GM21447 (cell line): ENCODE measurements around the gene UAP1L1.
"Not testable (repeated sequence)": the region's sequence is repeated elsewhere in the genome, so short reads cannot be mapped to it uniquely, and the experiment has no call there.

Experiments used
- ATAC-seq: cut with Tn5 transposase; IDR thresholded peaks from one replicate; pipeline ENCODE4 v1.9.1; 2021; ENCODE audit not compliant: unreplicated experiment

UAP1L1 gene

GRCh38 chr9:137112564-137113384 is 35.5 kb downstream of the UAP1L1 start:
- ATAC-seq = no peak

DNA sequence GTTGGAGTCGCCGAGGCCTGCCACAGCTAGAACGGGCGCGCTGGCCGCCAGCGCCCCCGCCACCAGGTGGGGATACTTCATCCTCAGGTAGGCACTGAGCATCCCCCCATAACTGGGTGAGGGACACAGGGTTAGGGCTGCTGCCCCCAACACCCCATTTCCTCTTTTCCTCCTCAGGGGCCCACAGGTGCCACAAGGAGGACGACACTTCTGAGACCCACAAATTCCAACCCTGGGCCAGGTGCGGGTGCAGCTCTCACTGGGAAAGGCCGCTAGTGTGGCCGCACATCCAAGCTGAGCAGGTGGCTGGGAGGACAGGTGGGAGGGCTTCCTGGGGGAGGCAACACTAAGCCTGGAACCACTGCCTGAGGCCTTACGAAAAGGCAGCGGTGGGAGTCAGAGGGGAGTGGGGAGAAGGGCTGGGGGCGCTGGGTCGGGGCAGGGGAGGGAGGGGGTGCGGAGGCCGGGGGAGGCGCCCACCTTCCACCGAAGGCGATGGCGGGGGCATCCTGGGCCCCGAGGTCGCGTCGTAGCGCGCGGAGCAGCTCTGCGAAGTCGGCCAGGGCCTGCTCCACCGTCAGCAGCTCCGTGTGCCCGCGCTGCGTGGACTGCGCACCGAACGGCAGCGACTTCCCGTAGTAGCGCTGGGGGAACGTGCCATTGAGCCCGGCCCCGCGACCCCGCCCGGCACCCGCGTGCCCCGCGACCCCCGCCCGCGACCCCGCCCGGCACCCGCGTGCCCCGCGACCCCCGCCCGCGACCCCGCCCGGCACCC is 36.3 kb downstream of the UAP1L1 start:
- ATAC-seq = no peak

DNA sequence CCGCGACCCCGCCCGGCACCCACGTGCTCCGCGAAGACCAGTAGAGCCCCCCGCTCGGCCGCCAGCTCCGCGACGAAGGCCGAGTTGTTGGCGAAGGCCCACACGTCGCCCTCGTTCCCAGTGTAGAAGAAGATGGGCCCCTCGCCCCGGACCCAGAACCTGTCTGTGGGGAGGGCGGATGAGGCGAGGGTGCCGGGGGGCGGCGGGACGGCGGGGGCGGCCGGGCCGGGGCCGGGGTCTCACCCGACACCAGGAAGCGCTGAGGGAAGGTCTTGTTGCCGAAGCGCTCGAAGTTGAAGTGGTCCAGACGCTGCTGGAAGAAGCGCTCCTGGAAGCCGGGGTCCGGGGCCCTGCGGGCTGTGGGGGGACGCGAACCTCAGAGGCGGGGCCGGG is 36.9 kb downstream of the UAP1L1 start:
- no peak for ATAC-seq

DNA sequence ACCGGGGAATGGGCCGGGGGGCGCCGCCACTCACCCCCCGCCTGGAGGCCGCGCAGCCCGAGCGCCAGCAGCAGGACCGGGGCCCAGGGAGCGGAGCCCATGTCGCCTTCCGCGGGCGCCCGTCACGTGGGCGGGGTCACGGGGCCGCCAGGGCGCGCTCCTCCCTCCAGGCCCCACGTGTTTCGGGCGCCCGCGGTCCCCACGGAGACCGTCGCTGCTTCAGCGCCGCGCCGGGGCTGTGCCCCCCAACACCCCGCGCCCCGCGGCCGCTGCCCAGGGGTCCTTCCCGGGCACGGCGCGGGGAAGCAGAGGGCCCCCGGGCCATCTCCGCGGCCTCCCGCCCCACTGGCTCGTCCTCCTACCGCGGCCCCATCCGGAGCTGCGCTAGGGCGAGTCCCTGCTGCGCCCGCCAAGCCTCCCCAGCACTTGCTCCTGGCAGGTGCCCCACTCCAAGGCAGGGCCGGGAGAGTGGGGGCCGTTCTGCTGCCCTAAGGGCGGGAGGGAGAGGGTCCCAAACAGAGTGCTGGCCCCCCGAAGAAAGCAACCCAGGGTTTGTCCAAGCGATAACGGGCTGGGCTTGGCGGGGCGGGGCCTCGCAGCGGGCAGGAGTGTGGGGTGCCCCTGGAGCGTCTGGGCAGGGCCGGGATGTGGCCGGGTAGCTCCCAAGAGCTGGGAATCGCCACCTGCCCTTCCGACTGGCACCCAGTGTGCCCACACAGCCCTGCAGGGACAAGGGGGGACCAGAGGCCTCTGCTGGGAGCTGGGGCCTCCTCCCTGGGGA is 37.5 kb downstream of the UAP1L1 start, which contains the start of gene DPP7:
Gene DPP7 (minus strand): TSS at position 121 of the 781 bp plus-strand sequence. CDS start 20 bp downstream, at position 101.
- ATAC-seq = peak; percentile 56

DNA sequence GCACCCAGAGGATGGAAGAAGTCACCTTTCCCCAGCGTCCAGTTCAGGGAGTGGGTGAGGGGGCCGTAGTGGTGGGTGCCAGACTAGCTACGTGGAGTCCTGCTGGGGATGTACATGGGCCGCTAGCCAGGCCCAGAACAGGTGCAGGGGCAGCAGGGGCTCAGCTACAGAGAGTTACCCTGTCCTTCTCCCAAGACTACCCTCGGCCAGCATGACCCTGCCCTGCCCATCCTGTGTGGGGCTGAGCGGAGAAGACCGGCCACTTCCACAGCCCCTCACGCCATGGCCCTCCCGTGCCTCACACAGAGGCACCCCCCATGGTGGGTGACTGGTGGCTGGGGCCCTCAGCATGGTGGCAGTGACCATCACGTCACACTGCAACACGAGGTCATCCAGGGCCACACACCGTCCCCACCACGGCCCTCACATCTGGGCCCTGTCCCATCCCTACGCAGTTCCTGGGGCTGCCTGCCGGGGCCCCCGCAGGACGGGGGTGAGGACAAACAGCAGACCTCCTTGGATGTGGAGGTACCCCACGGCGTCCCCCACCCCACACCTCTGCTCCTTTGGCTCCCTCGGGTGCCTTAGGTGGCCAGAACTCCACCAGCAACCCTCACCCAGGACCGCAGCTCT is 38.2 kb downstream of the UAP1L1 start:
- no peak for ATAC-seq

GRCh38 chr9:137116027-137116507 is 38.8 kb downstream of the UAP1L1 start:
- no peak for ATAC-seq

- no peak for ATAC-seq
Observed at GRCh38 chr9:137116728-137117127, 39.4 kb downstream of the UAP1L1 start.

DNA sequence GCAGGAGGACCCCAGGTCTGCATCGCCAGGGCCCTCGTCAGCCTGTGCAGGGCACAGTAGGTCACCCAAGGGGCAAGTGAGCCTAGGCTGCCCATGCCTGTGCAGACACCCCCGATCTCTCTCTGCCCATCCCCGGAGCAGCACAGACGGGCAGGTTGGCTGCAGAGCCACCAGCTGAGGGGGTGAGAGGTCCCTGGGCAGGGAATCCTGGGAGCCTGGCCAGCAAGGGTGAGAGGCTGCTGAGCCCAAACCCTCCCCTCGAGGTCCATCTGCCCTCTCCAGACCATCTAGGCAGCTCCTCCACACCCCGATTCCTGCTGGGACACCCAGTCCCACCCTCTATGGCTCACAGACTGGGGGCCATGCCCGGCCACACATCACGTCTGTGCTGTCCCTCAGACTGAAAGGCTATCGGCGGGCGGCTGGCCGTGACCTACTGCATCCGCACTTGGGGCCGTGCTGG is 40.0 kb downstream of the UAP1L1 start:
- ATAC-seq = no peak

GRCh38 chr9:137118092-137118603 is 40.8 kb downstream of the UAP1L1 start:
- ATAC-seq = not testable (repeated sequence)

DNA sequence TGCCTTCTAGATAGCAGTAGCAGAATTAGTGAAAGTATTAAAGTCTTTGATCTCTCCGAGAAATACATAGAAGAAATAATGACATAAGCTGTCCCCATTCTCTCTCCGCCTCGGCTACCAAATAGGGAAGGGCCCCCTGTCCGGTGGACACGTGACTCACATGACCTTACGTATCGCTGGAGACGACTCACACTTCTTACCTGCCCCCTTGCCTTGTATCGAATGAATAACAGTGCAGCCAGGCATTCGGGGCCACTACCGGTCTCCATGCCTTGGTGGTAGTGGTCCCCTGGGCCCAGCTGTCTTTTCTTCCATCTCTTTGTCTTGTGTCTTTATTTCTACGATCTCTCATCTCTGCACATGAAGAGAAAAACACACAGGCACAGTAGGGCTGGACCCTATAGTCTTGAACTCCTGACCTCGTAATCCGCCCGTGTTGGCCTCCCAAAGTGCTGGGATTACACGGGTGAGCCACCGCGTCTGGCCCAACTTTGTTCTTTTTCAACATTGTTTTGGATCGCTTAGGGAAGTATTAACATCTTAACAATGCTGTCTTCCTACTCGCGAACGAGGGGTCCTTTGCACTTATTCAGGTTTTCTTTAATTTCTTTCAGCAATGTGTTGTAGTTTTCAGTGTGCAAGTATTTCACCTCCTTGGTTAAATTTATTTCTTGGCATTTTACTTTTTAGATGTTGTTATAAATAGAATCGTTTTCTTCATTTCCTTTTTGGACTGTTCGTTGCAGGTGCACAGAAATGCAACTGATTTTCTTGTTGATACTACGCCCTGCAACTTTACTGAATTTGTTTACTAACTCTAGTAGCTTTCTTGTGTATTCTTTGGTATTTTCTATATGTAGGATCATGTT is 44.8 kb downstream of the UAP1L1 start:
- not testable (repeated sequence) for ATAC-seq

GRCh38 chr9:137122796-137123467 is 45.6 kb downstream of the UAP1L1 start:
- not testable (repeated sequence) for ATAC-seq

GRCh38 chr9:137123468-137123837 is 46.1 kb downstream of the UAP1L1 start:
- peak; percentile 54 for ATAC-seq

- not testable (repeated sequence) for ATAC-seq
Observed at GRCh38 chr9:137123952-137124462, 46.7 kb downstream of the UAP1L1 start.

DNA sequence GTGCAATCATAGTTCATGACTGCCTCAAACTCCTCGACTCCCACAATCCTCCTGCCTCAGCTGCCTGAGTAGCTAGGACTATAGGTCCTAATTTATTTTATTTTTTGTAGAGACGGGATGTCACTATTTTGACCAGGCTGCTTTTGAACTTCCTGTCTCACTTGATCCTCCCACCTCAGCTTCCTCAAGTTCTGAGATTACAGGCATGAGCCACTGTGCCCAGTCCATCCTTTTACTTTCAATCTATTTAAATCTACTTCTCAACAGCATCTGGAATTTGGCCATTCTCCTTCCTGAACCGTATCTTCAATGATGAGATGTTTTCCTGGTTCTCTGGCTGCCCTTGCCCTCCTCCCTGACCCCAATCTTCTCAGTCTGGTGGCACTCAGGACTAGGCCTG is 49.5 kb downstream of the UAP1L1 start:
- ATAC-seq = no peak

DNA sequence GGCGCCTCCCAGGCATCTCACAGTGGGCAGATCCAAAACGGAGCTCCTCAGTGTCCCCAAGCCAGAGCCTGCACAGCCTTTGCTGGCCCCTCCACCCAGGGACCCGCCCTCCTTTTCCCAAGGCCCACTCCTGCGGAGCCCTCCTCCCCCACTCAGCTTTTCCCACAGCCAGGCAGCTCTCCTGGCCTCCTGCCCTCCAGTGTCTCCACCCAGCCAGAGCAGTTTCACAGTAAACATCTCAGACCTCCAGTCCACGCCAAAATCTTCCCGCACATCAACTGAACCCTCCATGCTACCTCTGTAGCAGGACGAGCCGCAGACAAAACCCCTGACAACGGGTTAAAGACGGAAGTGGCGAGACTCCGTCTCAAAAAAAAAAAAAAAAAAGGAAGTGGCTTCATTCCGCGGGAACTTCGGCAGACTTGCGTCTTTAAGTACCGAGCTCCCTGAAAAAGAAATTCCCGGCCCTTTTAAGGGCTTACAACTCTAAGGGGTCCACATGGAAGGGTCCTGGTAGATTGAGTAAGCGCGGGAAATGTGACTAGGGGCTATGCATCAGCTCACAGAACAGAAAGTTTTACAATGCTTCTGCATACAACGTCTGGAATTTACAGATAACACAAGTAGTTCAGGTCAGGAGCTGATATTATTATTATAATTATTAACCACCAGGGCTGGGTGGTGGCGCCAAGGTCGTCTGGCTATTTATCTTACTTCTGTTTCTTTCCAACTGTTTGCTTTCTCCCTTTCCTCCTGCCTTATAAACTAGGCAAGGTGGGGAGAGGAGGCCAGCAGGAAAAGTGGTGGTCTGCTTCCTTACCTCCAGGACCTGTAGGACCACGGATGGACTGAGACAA is 50.2 kb downstream of the UAP1L1 start:
- ATAC-seq = no peak

DNA sequence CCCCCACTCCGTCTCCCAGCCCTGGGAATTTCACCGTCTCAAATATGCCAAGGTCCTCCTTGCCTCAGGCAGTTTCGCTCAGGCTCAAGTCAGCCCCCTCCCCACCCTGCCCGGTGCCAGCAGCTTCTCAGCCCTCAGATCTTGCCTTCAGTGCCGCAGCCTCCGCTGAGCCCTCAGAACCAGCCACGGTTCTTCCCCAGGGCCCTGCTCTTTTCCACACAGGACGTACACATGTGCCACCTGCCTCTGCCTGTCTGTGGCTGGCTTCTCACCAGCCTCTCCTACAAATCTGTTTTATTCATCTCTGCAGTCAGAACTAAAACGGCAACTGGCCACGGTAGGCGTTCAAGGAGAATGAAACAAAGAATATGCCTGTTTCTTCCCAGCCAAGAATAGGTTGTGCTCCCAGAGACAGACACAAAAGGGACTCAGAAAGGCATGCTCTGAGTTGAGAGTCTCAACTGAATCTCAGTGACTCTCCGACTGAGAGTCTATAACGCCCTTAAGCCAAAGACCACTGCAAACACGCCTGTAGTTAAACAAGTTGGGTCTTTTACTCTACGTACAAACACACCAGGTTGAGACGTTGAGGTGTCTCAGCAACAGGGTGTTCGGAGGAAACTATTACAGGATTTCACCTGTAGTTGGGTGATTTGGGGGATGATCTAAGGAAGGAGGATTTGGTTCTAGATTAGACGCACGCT is 51.0 kb downstream of the UAP1L1 start:
- no peak for ATAC-seq

- peak; percentile 3 for ATAC-seq
Observed at GRCh38 chr9:137128862-137129455, 51.6 kb downstream of the UAP1L1 start.
